DMS153 treated with DMSO at 0.1 percent for 48 hours (cell line): Measurements from ENCODE around the gene GALP.
"Not testable (repeated sequence)": the region's sequence is repeated elsewhere in the genome, so short reads cannot be mapped to it uniquely, and the experiment has no call there.

ENCODE experiments used
- DNase-seq: peaks from one replicate; lab custom pipeline; 2025; ENCODE audit not compliant: unreplicated experiment; lab: John Stamatoyannopoulos, UW

GALP gene

GRCh38 chr19:56177564-56178243, 1.9 kb downstream of the GALP start:
- no peak for DNase-seq

- no peak for DNase-seq
Measured at GRCh38 chr19:56189785-56190184, 14.0 kb downstream of the GALP start.

- no peak for DNase-seq
Measured at GRCh38 chr19:56191115-56191514, 15.3 kb downstream of the GALP start.

- DNase-seq: no peak
Measured at GRCh38 chr19:56191711-56192110, 15.9 kb downstream of the GALP start.

GRCh38 chr19:56193981-56194640, 18.3 kb downstream of the GALP start:
- no peak for DNase-seq

GRCh38 chr19:56197646-56198045, 21.8 kb downstream of the GALP start, which contains the start of gene ZSCAN5B:
TSS of gene ZSCAN5B (minus strand) at chr19:56197783. CDS start at chr19:56193052, 4,731 bp downstream.
- DNase-seq: not testable (repeated sequence)

GRCh38 chr19:56199687-56200086, 23.9 kb downstream of the GALP start:
- no peak for DNase-seq

GRCh38 chr19:56201973-56202372, 26.2 kb downstream of the GALP start, which contains the start of gene ZSCAN5C:
TSS of gene ZSCAN5C (plus strand) at chr19:56202273. CDS start at chr19:56205914, 3,641 bp downstream.
- no peak for DNase-seq

- not testable (repeated sequence) for DNase-seq
Measured at GRCh38 chr19:56207581-56207980, 31.8 kb downstream of the GALP start.

- no peak for DNase-seq
Measured at GRCh38 chr19:56209091-56209490, 33.3 kb downstream of the GALP start.

- DNase-seq: not testable (repeated sequence)
Measured at GRCh38 chr19:56210036-56210435, 34.2 kb downstream of the GALP start.

- DNase-seq: no peak
Measured at GRCh38 chr19:56211718-56212117, 35.9 kb downstream of the GALP start.

GRCh38 chr19:56217039-56217949, 41.5 kb downstream of the GALP start:
- DNase-seq: no peak

GRCh38 chr19:56218961-56219360, 43.2 kb downstream of the GALP start:
- no peak for DNase-seq

GRCh38 chr19:56221442-56221841, 45.6 kb downstream of the GALP start:
- DNase-seq: not testable (repeated sequence)

- DNase-seq: no peak
Measured at GRCh38 chr19:56221851-56222250, 46.0 kb downstream of the GALP start.

GRCh38 chr19:56222901-56223300, 47.1 kb downstream of the GALP start:
- DNase-seq: no peak

- DNase-seq: no peak
Measured at GRCh38 chr19:56223481-56223880, 47.7 kb downstream of the GALP start.
